ENCODE data around the gene CFAP119. TPM values are rescaled to one million over a fixed set of nuclear protein-coding genes. Genes with fewer than 3 reads are reported as not detected.
"Not testable (repeated sequence)": the region's sequence is repeated elsewhere in the genome, so short reads cannot be mapped to it uniquely, and the experiment has no call there.

The CFAP119 gene
- total RNA-seq (6.5 and 7.2 TPM in 2 replicates), polyA plus RNA-seq (9.5 and 13.7 TPM in 2 replicates), polyA minus RNA-seq (2.6 and 3.1 TPM in 2 replicates), Bru-seq, nascent RNA (percentile 36 among the genes with signal in this experiment), BruChase-seq, experiment 1, labeled RNA remaining after a 6-hour chase (percentile 33 among the genes with signal in this experiment), BruChase-seq, experiment 2, labeled RNA remaining after a 2-hour chase (percentile 38 among the genes with signal in this experiment)
- polyA plus RNA-seq (2011; cell fraction: cytosol; rRNA removed), result 5.4 and 7.2 TPM in 2 replicates
- polyA plus RNA-seq (2011; cell fraction: nucleus; rRNA removed), result 45.2 and 58.3 TPM in 2 replicates
- 3.8 and 4.3 TPM in 2 replicates for polyA plus RNA-seq (2012)
- 8.9 TPM for polyA minus RNA-seq (2011; cell fraction: cytosol; rRNA and poly(A)+ RNA removed)
- 3.7 and 6.4 TPM in 2 replicates for polyA minus RNA-seq (2011; cell fraction: nucleus; rRNA and poly(A)+ RNA removed)
- long read RNA-seq, partial matches to known transcripts, result 4 of 11 reads
- long read RNA-seq, other reads (novel, unspliced or antisense), result 6 of 11 reads

GRCh38 chr16:30761928-30762902, at the start of gene CFAP119, which contains the start of gene RNF40:
CFAP119 (minus strand) TSS chr16:30762062; CDS start chr16:30761748, 314 bp downstream.
RNF40 (plus strand) TSS chr16:30762322; CDS start chr16:30762546, 224 bp downstream.
- intact Hi-C loops (cut with micrococcal nuclease), result loop anchor here (1.0 to 5.0 kb wide), 4 partner anchors 14 to 160 kb away; partner anchors contain the start of genes FBXL19 and PHKG2
- TF ChIP-seq CTCF (IDR thresholded peaks at IDR 0.05; ENCODE audit: extremely low read depth in 1 of 2, insufficient read depth in 1 of 2, low read depth in 1 of 2, low read length in 2 of 2), result no peak
- no peak for TF ChIP-seq GATA2 (IDR thresholded peaks at IDR 0.05; ENCODE audit: insufficient read depth, insufficient read length, low read depth, low read length)
- TF ChIP-seq, protein P1, sequence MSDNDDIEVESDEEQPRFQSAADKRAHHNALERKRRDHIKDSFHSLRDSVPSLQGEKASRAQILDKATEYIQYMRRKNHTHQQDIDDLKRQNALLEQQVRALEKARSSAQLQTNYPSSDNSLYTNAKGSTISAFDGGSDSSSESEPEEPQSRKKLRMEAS (IDR thresholded peaks at IDR 0.05; ENCODE audit: insufficient read depth, insufficient read length), result peak; percentile 3
- no peak for TF ChIP-seq MYC (IDR thresholded peaks at IDR 0.05; ENCODE audit: low read depth, low read length)
- no peak for TF ChIP-seq JUN (IDR thresholded peaks at IDR 0.05; ENCODE audit: borderline replicate concordance, insufficient read depth, insufficient read length, low read depth)
- peak; percentile 81 for TF ChIP-seq POLR2AphosphoS5 (IDR thresholded peaks at IDR 0.05; ENCODE audit: insufficient read depth, low read depth, low read length)
- no peak for TF ChIP-seq EZH2 (IDR thresholded peaks at IDR 0.05; ENCODE audit: borderline replicate concordance, low read depth, low read length, severe bottlenecking)
- TF ChIP-seq POLR2A (IDR thresholded peaks at IDR 0.05; ENCODE audit: low read depth, low read length), result peak; percentile 89
- TF ChIP-seq FOS (IDR thresholded peaks at IDR 0.05; ENCODE audit: borderline replicate concordance, insufficient read depth, low read length), result no peak
- FAIRE-seq (peak; percentile 97), DNase-seq (ENCODE audit: low read depth, low spot score) (peak; percentile 99)
- Histone ChIP-seq H3K79me2 (ENCODE audit: control insufficient read depth, insufficient read depth, low read length) (peaks cover 22% of the 10 kb centered on the region), H3K4me1 (ENCODE audit: control insufficient read depth, extremely low read depth, insufficient read depth, low read length) (peaks cover 15% of the 10 kb centered on the region), H3K9ac (replicated peaks; ENCODE audit: extremely low read depth, insufficient read depth, low read length) (peak within 1 kb of the TSS; percentile 78), H4K20me1 (replicated peaks; ENCODE audit: control insufficient read depth, extremely low read depth, insufficient read depth, low read length) (no peaks in the 10 kb centered on the region), H3K27me3 (ENCODE audit: control insufficient read depth in 2 of 2, insufficient read depth in 2 of 2, low read length in 2 of 2) (no peaks in the 10 kb centered on the region), H2AFZ (ENCODE audit: low read depth, low read length) (peak within 1 kb of the TSS; percentile 64), H3K9me3 (replicated peaks; ENCODE audit: control insufficient read depth, insufficient read depth, low read length) (no peaks in the 10 kb centered on the region), H3K4me3 (replicated peaks in 1 of 3; ENCODE audit: insufficient read depth in 1 of 3, low read depth in 1 of 3, low read length in 3 of 3) (peak within 1 kb of the TSS; percentile 19 to 87 (median 75)), H3K27ac (ENCODE audit: insufficient read depth, low read depth, low read length) (peak within 1 kb of the TSS; percentile 47), H3K36me3 (ENCODE audit: control insufficient read depth in 2 of 2, extremely low read depth in 1 of 2, insufficient read depth in 2 of 2, low read length in 2 of 2) (peaks cover 11 to 31% of the 10 kb centered on the region in 2 experiments), H3K9me1 (replicated peaks; ENCODE audit: control insufficient read depth, extremely low read depth, insufficient read depth, low read length) (no peaks in the 10 kb centered on the region), H3K4me2 (ENCODE audit: insufficient read depth, low read length) (peak within 1 kb of the TSS; percentile 90)
- POLR2A ChIA-PET, result no interaction called here
- TSS peak; percentile 81 for BruUV-seq (replicated peaks)
- dilution Hi-C loops (cut with MboI; ENCODE audit: extremely low pct_ligation_motif_present, low sequenced_read_pairs), result no loop called here
- CTCF ChIA-PET, result interaction anchor here (1.0 kb wide), 1 partner anchor 10 kb away, joined by 3 read pairs; no protein-coding TSS in a partner anchor

DNA sequence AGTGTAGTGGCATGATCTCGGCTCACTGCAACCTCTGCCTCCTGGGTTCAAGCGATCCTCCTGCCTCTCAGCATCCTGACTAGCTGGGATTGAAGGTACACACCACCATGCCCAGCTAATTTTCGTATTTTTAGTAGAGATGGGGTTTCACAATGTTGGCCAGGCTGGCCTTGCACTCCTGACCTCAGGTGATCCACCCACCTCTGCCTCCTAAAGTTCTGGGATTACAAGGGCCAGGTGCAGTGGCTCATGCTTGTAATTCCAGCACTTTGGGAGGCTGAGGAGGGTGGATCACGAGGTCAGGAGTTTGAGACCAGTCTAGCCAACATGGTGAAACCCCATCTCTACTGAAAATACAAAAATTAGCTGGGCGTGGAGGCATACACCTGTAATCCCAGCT, 47.8 kb upstream of the CFAP119 start:
- dilution Hi-C loops (cut with MboI; ENCODE audit: extremely low pct_ligation_motif_present, low sequenced_read_pairs); POLR2A ChIA-PET; H3K9me1 ChIP-seq (replicated peaks; ENCODE audit: control insufficient read depth, extremely low read depth, insufficient read depth, low read length); FAIRE-seq; H3K4me3 ChIP-seq (replicated peaks in 1 of 3; ENCODE audit: insufficient read depth in 1 of 3, low read depth in 1 of 3, low read length in 3 of 3); H2AFZ ChIP-seq (ENCODE audit: low read depth, low read length); intact Hi-C loops (cut with micrococcal nuclease); DNase-seq (ENCODE audit: low read depth, low spot score); H3K4me2 ChIP-seq (ENCODE audit: insufficient read depth, low read length); H3K36me3 ChIP-seq (ENCODE audit: control insufficient read depth in 2 of 2, extremely low read depth in 1 of 2, insufficient read depth in 2 of 2, low read length in 2 of 2); H3K9me3 ChIP-seq (replicated peaks; ENCODE audit: control insufficient read depth, insufficient read depth, low read length); H3K27ac ChIP-seq (ENCODE audit: insufficient read depth, low read depth, low read length); BruUV-seq (replicated peaks); H3K9ac ChIP-seq (replicated peaks; ENCODE audit: extremely low read depth, insufficient read depth, low read length); H3K79me2 ChIP-seq (ENCODE audit: control insufficient read depth, insufficient read depth, low read length); H4K20me1 ChIP-seq (replicated peaks; ENCODE audit: control insufficient read depth, extremely low read depth, insufficient read depth, low read length); H3K27me3 ChIP-seq (ENCODE audit: control insufficient read depth in 2 of 2, insufficient read depth in 2 of 2, low read length in 2 of 2): not testable (repeated sequence)
- peaks cover 12% of the 10 kb centered on the region for H3K4me1 ChIP-seq (ENCODE audit: control insufficient read depth, extremely low read depth, insufficient read depth, low read length)
- CTCF ChIA-PET, result interaction anchor here (0.9 kb wide), 1 partner anchor 12 kb away, joined by 3 read pairs; no protein-coding TSS in a partner anchor

All from endothelial cell of umbilical vein (primary cell).